Karpas-422 (cell line): ENCODE results near the gene HSPA8. TPM values are rescaled to one million over a fixed set of nuclear protein-coding genes. Genes with fewer than 3 reads are reported as not detected.

ENCODE experiments used
- DNase-seq: peaks from one replicate; pipeline ENCODE4 v3.0.0-alpha.2; 2015
- H2AFZ ChIP-seq: fragments of 200-600 bp; sonication (generic); 2 replicates; pipeline ENCODE4 v1.6.1; 2014; ENCODE audit warnings: antibody characterized with exemption, low read length, mixed read lengths
- H3K27ac ChIP-seq: fragments of 200-600 bp; sonication (generic); 2 replicates; pipeline ENCODE4 v1.5.1; 2014; ENCODE audit warnings: mild to moderate bottlenecking, low read length, moderate library complexity
- H3K27me3 ChIP-seq: fragments of 200-600 bp; sonication (generic); 2 replicates; pipeline ENCODE4 v1.6.1; 2014; ENCODE audit warnings: low read length, mixed read lengths
- H3K36me3 ChIP-seq: fragments of 200-600 bp; sonication (generic); 2 replicates; pipeline ENCODE4 v1.6.1; 2014; ENCODE audit warnings: low read length, mixed read lengths; ENCODE audit not compliant: insufficient read depth
- H3K4me1 ChIP-seq: fragments of 200-600 bp; sonication (generic); 2 replicates; pipeline ENCODE4 v1.6.1; 2014; ENCODE audit warnings: mild to moderate bottlenecking, low read length, mixed read lengths
- H3K4me2 ChIP-seq: fragments of 200-600 bp; sonication (generic); 2 replicates; pipeline ENCODE4 v1.6.1; 2014; ENCODE audit warnings: low read length, low read depth, mild to moderate bottlenecking; ENCODE audit not compliant: poor library complexity, severe bottlenecking
- H3K4me3 ChIP-seq: fragments of 200-600 bp; sonication (generic); 2 replicates; pipeline ENCODE4 v1.5.1; 2014; ENCODE audit warnings: mild to moderate bottlenecking, antibody characterized with exemption, low read length, mixed read lengths
- H3K79me2 ChIP-seq: fragments of 200-600 bp; sonication (generic); 2 replicates; pipeline ENCODE4 v1.6.1; 2014; ENCODE audit warnings: mild to moderate bottlenecking, low read length, mixed read lengths
- H3K9ac ChIP-seq: fragments of 200-600 bp; sonication (generic); 2 replicates; pipeline ENCODE4 v1.6.0; 2014; ENCODE audit warnings: low read length
- H3K9me2 ChIP-seq: fragments of 200-600 bp; sonication (generic), shearing (Covaris generic); replicated peaks from 2 replicates; pipeline ENCODE4 v1.6.0; 2014; ENCODE audit warnings: mild to moderate bottlenecking, low read length, moderate library complexity; ENCODE audit not compliant: insufficient read depth
- H3K9me3 ChIP-seq: fragments of 300-700, 200-600 bp; sonication (generic); 2 replicates; pipeline ENCODE4 v1.6.1; 2014; ENCODE audit warnings: low read length, mixed read lengths
- H4K20me1 ChIP-seq: fragments of 200-600 bp; sonication (generic); 2 replicates; pipeline ENCODE4 v1.6.1; 2014; ENCODE audit warnings: mild to moderate bottlenecking, antibody characterized with exemption, low read length, low read depth; ENCODE audit not compliant: insufficient read depth
- small RNA-seq: library from RNA; depleted of rRNA; stranded (forward); fragments of <200 nt; gene quantifications from one replicate; pipeline ENCODE3, GENCODE V24; 2014
- total RNA-seq: library from RNA; depleted of rRNA; stranded (reverse); fragments of >200 nt; shearing (Covaris generic); gene quantifications from 2 replicates; pipeline ENCODE4 v1.2.3, GENCODE V29; 2014; ENCODE audit warnings: low replicate concordance; rRNA removed

The HSPA8 gene
- total RNA-seq, 1 experiment from 2014 or later, result 1,725 TPM

DNA sequence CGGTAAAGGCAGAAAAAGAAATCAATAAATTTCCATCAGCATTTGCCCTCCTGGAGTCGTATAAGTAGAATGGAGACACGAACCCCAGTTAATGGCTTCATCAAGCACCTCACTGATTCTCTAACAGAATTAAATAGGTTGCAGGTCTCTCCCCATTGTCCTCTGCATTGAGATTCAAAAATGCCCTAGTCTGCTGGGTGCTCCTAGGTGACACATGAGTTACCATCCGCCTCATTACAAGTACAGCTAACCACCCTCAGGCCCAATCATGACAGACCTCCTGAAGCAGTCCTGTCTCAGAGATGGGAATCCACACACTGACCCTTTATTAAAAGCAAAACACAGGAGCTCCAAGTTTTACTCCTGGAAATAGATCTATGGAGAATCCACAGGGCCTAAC lies 31.4 kb downstream of the HSPA8 start:
- Histone ChIP-seq H3K4me3 (no peak overlapping the region), H3K9ac (no peak overlapping the region), H3K27me3 (no peaks in the 10 kb centered on the region), H3K4me2 (no peak overlapping the region), H4K20me1 (no peaks in the 10 kb centered on the region), H3K9me2 (no peaks in the 10 kb centered on the region), H2AFZ (no peak overlapping the region), H3K4me1 (no peaks in the 10 kb centered on the region), H3K27ac (no peak overlapping the region), H3K36me3 (no peaks in the 10 kb centered on the region), H3K79me2 (no peaks in the 10 kb centered on the region), H3K9me3 (no peaks in the 10 kb centered on the region)
- no peak for DNase-seq

DNA sequence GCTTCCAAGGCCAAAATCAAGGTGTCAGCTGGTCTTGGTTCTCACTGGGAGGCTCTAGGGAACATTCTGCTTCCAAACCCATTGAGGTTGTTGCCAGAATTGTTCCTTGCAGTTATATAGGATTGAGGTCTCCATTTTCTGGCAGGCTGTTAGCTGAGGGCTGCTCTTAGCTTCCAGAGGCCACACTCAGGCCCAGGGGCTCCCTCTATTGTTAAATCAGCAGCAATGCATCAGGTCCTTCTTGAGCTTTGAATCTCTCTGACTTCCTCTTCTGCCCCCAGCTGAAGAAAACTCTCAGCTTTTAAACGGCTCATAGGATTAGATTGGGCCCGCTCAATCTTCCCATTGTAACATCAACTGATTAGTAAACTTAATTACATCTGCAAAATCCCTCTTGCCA lies 41.0 kb downstream of the HSPA8 start:
- Histone ChIP-seq H4K20me1 (no peaks in the 10 kb centered on the region), H3K27me3 (no peaks in the 10 kb centered on the region), H3K27ac (no peak overlapping the region), H3K4me2 (no peak overlapping the region), H3K36me3 (no peaks in the 10 kb centered on the region), H3K9ac (no peak overlapping the region), H3K4me1 (no peaks in the 10 kb centered on the region), H3K9me3 (no peaks in the 10 kb centered on the region), H3K4me3 (no peak overlapping the region), H2AFZ (no peak overlapping the region), H3K9me2 (no peaks in the 10 kb centered on the region), H3K79me2 (no peaks in the 10 kb centered on the region)
- DNase-seq, result peak; percentile 78

DNA sequence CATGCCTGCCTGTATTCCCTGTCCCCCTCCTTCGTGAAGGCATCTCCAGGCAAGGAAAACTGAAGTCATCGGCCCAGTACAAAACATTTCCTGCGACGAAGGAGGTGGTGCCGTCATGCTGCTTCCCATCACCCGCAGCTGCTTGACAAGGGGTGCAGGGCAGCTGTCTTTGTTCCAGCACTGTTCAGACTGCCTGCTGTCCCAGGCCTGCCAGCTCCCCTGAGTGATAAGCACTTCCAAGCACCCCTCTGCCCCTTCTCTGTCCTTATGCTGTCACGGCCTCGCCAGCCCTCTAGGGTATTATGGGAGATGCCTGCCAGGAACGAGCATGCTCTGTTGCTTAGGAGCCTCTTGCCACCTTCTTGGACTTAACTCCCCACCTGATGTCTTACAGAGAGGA lies 43.2 kb downstream of the HSPA8 start:
- no peak overlapping the region for H3K9ac ChIP-seq
- no peak overlapping the region for H3K4me3 ChIP-seq
- no peak overlapping the region for H2AFZ ChIP-seq
- no peaks in the 10 kb centered on the region for H4K20me1 ChIP-seq
- no peak for DNase-seq
- no peaks in the 10 kb centered on the region for H3K79me2 ChIP-seq
- no peaks in the 10 kb centered on the region for H3K4me1 ChIP-seq
- no peaks in the 10 kb centered on the region for H3K9me2 ChIP-seq
- no peak overlapping the region for H3K27ac ChIP-seq
- H3K9me3 ChIP-seq, result no peaks in the 10 kb centered on the region
- no peak overlapping the region for H3K4me2 ChIP-seq
- no peaks in the 10 kb centered on the region for H3K27me3 ChIP-seq
- H3K36me3 ChIP-seq, result no peaks in the 10 kb centered on the region

DNA sequence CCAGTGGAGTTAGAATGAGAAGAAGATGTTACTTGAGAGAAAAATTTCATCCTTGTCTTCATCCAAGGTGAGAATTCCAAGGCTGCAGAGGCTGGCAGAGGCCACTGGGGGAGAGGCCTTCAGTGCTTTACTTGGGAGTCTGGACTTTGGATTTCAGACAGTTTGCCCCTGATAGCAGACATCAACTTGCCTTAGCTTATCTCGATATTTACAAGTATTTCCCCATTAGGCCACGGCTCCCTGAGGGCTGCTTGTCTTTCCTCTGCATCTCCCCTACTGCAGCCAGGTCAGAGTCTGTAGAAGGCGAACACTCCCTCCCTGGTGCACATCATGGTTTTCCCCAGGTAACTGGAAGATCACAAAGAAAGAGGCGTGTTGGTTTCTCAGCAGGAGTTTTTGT lies 50.4 kb downstream of the HSPA8 start:
- Histone ChIP-seq H4K20me1 (no peaks in the 10 kb centered on the region), H3K4me2 (no peak overlapping the region), H3K9me2 (no peaks in the 10 kb centered on the region), H2AFZ (no peak overlapping the region), H3K36me3 (no peaks in the 10 kb centered on the region), H3K9ac (no peak overlapping the region), H3K27me3 (no peaks in the 10 kb centered on the region), H3K4me1 (no peaks in the 10 kb centered on the region), H3K27ac (no peak overlapping the region), H3K9me3 (no peaks in the 10 kb centered on the region), H3K79me2 (no peaks in the 10 kb centered on the region), H3K4me3 (no peak overlapping the region)
- no peak for DNase-seq

Small RNA genes lying within 50 kb of the gene (small RNA-seq; reads per million reads assigned to genes)
- gene RPL31P47 (0.12 reads per million), gene SNORD14C (not detected), gene SNORD14D (not detected), gene SNORD14E (670 reads per million, percentile 100 among the genes with 10 or more reads in this experiment)

Other genes starting within 250 kb of the HSPA8 start
- not detected in 2 replicates for gene CRTAM, start 223.6 kb downstream of the HSPA8 start, total RNA-seq
- not detected in 2 replicates for gene JHY, start 179.4 kb downstream of the HSPA8 start, total RNA-seq
- gene BSX, start 80.3 kb downstream of the HSPA8 start, total RNA-seq, result not detected in 2 replicates
- not detected in 2 replicates for gene CLMP, start 133.1 kb upstream of the HSPA8 start, total RNA-seq